ENCODE measurements around the gene CABP4.

CABP4 gene

GRCh38 chr11:67466367-67466766 is 11.2 kb downstream of the CABP4 start:
- peak overlapping the region; percentile 75 for H3K4me3 ChIP-seq (ENCODE audit: low read depth, low read length, poor library complexity, severe bottlenecking)
- no peaks in the 10 kb centered on the region for H3K9me3 ChIP-seq (ENCODE audit: low read length)
- no peaks in the 10 kb centered on the region for H3K9me2 ChIP-seq (ENCODE audit: low read depth, low read length)
- no peak overlapping the region for H2AFZ ChIP-seq (ENCODE audit: low read length)
- H4K20me1 ChIP-seq (ENCODE audit: insufficient read depth, low read length) = no peaks in the 10 kb centered on the region
- H3K79me2 ChIP-seq (ENCODE audit: insufficient read depth, low read length) = peaks cover 3% of the 10 kb centered on the region; the same call in 1 of the 2 replicates
- peaks cover 10% of the 10 kb centered on the region; the same call in 1 of the 2 replicates for H3F3A ChIP-seq (ENCODE audit: insufficient read depth, low read length)
- peak overlapping the region; percentile 77 for H3K4me2 ChIP-seq (ENCODE audit: low read length)
- peak overlapping the region; percentile 96 for H3K27ac ChIP-seq (ENCODE audit: low read depth, low read length, poor library complexity, severe bottlenecking)
- no peak for TF ChIP-seq EZH2 (IDR thresholded peaks at IDR 0.05; ENCODE audit: borderline replicate concordance, low read length)
- no peak for TF ChIP-seq CTCF (IDR thresholded peaks at IDR 0.05; ENCODE audit: low read length)
- peaks cover 7% of the 10 kb centered on the region; the same call in 1 of the 2 replicates for H3K36me3 ChIP-seq (ENCODE audit: insufficient read depth, low read length)
- H3K4me1 ChIP-seq (ENCODE audit: insufficient read depth, low read length, severe bottlenecking) = peaks cover 56% of the 10 kb centered on the region
- peak overlapping the region; percentile 86; the same call in 1 of the 2 replicates for H3K9ac ChIP-seq (ENCODE audit: low read length)
- H3K27me3 ChIP-seq (ENCODE audit: insufficient read depth, low read length) = no peaks in the 10 kb centered on the region

- Histone ChIP-seq H3K9ac (ENCODE audit: low read length) (peak overlapping the region; percentile 86), H3K27ac (ENCODE audit: low read depth, low read length, poor library complexity, severe bottlenecking) (peak overlapping the region; percentile 96), H3F3A (ENCODE audit: insufficient read depth, low read length) (peaks cover 8% of the 10 kb centered on the region; the same call in 1 of the 2 replicates), H3K27me3 (ENCODE audit: insufficient read depth, low read length) (no peaks in the 10 kb centered on the region), H3K79me2 (ENCODE audit: insufficient read depth, low read length) (peaks cover 3% of the 10 kb centered on the region; the same call in 1 of the 2 replicates), H3K4me3 (ENCODE audit: low read depth, low read length, poor library complexity, severe bottlenecking) (peak overlapping the region; percentile 75), H3K9me3 (ENCODE audit: low read length) (no peaks in the 10 kb centered on the region), H3K9me2 (ENCODE audit: low read depth, low read length) (no peaks in the 10 kb centered on the region), H4K20me1 (ENCODE audit: insufficient read depth, low read length) (no peaks in the 10 kb centered on the region), H3K4me2 (ENCODE audit: low read length) (peak overlapping the region; percentile 77), H3K4me1 (ENCODE audit: insufficient read depth, low read length, severe bottlenecking) (peaks cover 48% of the 10 kb centered on the region), H3K36me3 (ENCODE audit: insufficient read depth, low read length) (peaks cover 7% of the 10 kb centered on the region; the same call in 1 of the 2 replicates), H2AFZ (ENCODE audit: low read length) (no peak overlapping the region)
- TF ChIP-seq CTCF (IDR thresholded peaks at IDR 0.05; ENCODE audit: low read length) (no peak), EZH2 (IDR thresholded peaks at IDR 0.05; ENCODE audit: borderline replicate concordance, low read length) (no peak)
Observed at GRCh38 chr11:67466962-67467771, 12.0 kb downstream of the CABP4 start.

- Histone ChIP-seq H4K20me1 (ENCODE audit: insufficient read depth, low read length) (no peaks in the 10 kb centered on the region), H2AFZ (ENCODE audit: low read length) (no peak overlapping the region)
Observed at GRCh38 chr11:67468056-67468455, 12.9 kb downstream of the CABP4 start.

More at GRCh38 chr11:67468056-67468455, 12.9 kb downstream of the CABP4 start:
- H3K9me2 ChIP-seq (ENCODE audit: low read depth, low read length) = no peaks in the 10 kb centered on the region
- TF ChIP-seq CTCF (IDR thresholded peaks at IDR 0.05; ENCODE audit: low read length) (no peak), EZH2 (IDR thresholded peaks at IDR 0.05; ENCODE audit: borderline replicate concordance, low read length) (no peak)
- no peaks in the 10 kb centered on the region for H3K9me3 ChIP-seq (ENCODE audit: low read length)
- H3K4me1 ChIP-seq (ENCODE audit: insufficient read depth, low read length, severe bottlenecking) = peaks cover 48% of the 10 kb centered on the region
- peaks cover 7% of the 10 kb centered on the region; the same call in 1 of the 2 replicates for H3K36me3 ChIP-seq (ENCODE audit: insufficient read depth, low read length)
- peak overlapping the region; percentile 86 for H3K9ac ChIP-seq (ENCODE audit: low read length)
- peak overlapping the region; percentile 75 for H3K4me3 ChIP-seq (ENCODE audit: low read depth, low read length, poor library complexity, severe bottlenecking)
- H3F3A ChIP-seq (ENCODE audit: insufficient read depth, low read length) = peaks cover 8% of the 10 kb centered on the region; the same call in 1 of the 2 replicates
- no peaks in the 10 kb centered on the region for H3K27me3 ChIP-seq (ENCODE audit: insufficient read depth, low read length)
- peaks cover 3% of the 10 kb centered on the region; the same call in 1 of the 2 replicates for H3K79me2 ChIP-seq (ENCODE audit: insufficient read depth, low read length)
- H3K4me2 ChIP-seq (ENCODE audit: low read length) = peak overlapping the region; percentile 77
- H3K27ac ChIP-seq (ENCODE audit: low read depth, low read length, poor library complexity, severe bottlenecking) = peak overlapping the region; percentile 96
